A673 (cell line): ENCODE results near the gene TOE1.

Experiments
- EZH2 ChIP-seq: fragments of 200-600 bp; sonication (generic); IDR thresholded peaks from 2 replicates; pipeline ENCODE4 v1.6.1; 2017; ENCODE audit warnings: borderline replicate concordance, low read depth, mild to moderate bottlenecking, mixed read lengths, antibody characterized with exemption, low read length; ENCODE audit not compliant: poor library complexity, severe bottlenecking
- TF ChIP-seq, protein P1 (sequence below): fragments of 300-800, 200-600 bp; sonication (generic); conservative IDR thresholded peaks from 2 replicates; pipeline ENCODE4 v1.5.1; 2017; ENCODE audit warnings: low read depth, mild to moderate bottlenecking, antibody characterized with exemption, low read length, moderate library complexity, mixed read lengths

- TF ChIP-seq, protein P1, sequence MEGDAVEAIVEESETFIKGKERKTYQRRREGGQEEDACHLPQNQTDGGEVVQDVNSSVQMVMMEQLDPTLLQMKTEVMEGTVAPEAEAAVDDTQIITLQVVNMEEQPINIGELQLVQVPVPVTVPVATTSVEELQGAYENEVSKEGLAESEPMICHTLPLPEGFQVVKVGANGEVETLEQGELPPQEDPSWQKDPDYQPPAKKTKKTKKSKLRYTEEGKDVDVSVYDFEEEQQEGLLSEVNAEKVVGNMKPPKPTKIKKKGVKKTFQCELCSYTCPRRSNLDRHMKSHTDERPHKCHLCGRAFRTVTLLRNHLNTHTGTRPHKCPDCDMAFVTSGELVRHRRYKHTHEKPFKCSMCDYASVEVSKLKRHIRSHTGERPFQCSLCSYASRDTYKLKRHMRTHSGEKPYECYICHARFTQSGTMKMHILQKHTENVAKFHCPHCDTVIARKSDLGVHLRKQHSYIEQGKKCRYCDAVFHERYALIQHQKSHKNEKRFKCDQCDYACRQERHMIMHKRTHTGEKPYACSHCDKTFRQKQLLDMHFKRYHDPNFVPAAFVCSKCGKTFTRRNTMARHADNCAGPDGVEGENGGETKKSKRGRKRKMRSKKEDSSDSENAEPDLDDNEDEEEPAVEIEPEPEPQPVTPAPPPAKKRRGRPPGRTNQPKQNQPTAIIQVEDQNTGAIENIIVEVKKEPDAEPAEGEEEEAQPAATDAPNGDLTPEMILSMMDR: peak; percentile 83
- no peak for TF ChIP-seq EZH2
Observed at GRCh38 chr1:45303520-45304310, 36.3 kb upstream of the TOE1 start.
